PC-3 (cell line): ENCODE measurements around the gene PKIG. TPM values are rescaled to one million over a fixed set of nuclear protein-coding genes. Genes with fewer than 3 reads are reported as not detected.

Experiments used
- ATAC-seq: fragments of 200-7000 bp; cut with Tn5 transposase; 2 replicates; pipeline ENCODE4 v1.9.1; 2020; ENCODE audit warnings: mild to moderate bottlenecking, moderate library complexity
- BruUV-seq: library from RNA; stranded (reverse); fragments of 400-500 nt; replicated peaks from 2 replicates; lab custom pipeline; 2021; lab: Mats Ljungman, UMichigan
- CTCF ChIA-PET: fragments of 300-600 bp; sonication (Branson Sonifier 250); formaldehyde crosslinking; loops from one replicate; lab custom pipeline; 2022; ENCODE audit warnings: antibody characterized with exemption; lab: Charles Lee
- POLR2A ChIA-PET: fragments of 300-600 bp; sonication (Branson Sonifier 250); formaldehyde crosslinking; loops from one replicate; lab custom pipeline; 2022; ENCODE audit warnings: antibody characterized with exemption; ENCODE audit not compliant: unreplicated experiment; lab: Charles Lee
- DNase-seq: peaks from one replicate; pipeline ENCODE4 v3.0.0-alpha.2; 2015
- H2AFZ ChIP-seq: fragments of 300-600 bp; sonication (generic); 2 replicates; pipeline ENCODE4 v1.6.0; 2016; ENCODE audit warnings: antibody characterized with exemption, low read length
- H3F3A ChIP-seq: fragments of 300-600 bp; sonication (generic); one replicate; pipeline ENCODE4 v1.6.0; 2017; ENCODE audit warnings: antibody characterized with exemption, low read length, control low read depth, mild to moderate bottlenecking; ENCODE audit not compliant: unreplicated experiment
- H3K27ac ChIP-seq: fragments of 300-600 bp; sonication (generic); 2 replicates; pipeline ENCODE4 v1.5.1; 2016; ENCODE audit warnings: mild to moderate bottlenecking, low read length
- H3K27me3 ChIP-seq: fragments of 300-600 bp; sonication (generic); 2 replicates; pipeline ENCODE4 v1.6.1; 2016; ENCODE audit warnings: low read length, mixed read lengths
- H3K36me3 ChIP-seq: fragments of 300-600 bp; sonication (generic); 2 replicates; pipeline ENCODE4 v1.6.1; 2016; ENCODE audit warnings: low read depth, mixed run types, low read length, mixed read lengths
- H3K4me1 ChIP-seq: fragments of 300-600 bp; sonication (generic); 2 replicates; pipeline ENCODE4 v1.5.1; 2016; ENCODE audit warnings: low read length; ENCODE audit not compliant: insufficient read depth
- H3K4me2 ChIP-seq: fragments of 300-600 bp; sonication (generic); 2 replicates; pipeline ENCODE4 v1.6.0; 2016; ENCODE audit warnings: low read length
- H3K4me3 ChIP-seq: fragments of 300-600 bp; sonication (generic); 2 replicates; pipeline ENCODE4 v1.5.1; 2016; ENCODE audit warnings: mild to moderate bottlenecking, low read length, mixed read lengths
- H3K79me2 ChIP-seq: fragments of 300-600 bp; sonication (generic); 2 replicates; pipeline ENCODE4 v1.6.1; 2017; ENCODE audit warnings: low read length, mixed read lengths
- H3K9ac ChIP-seq: fragments of 300-600 bp; sonication (generic); 2 replicates; pipeline ENCODE4 v1.6.0; 2016; ENCODE audit warnings: mild to moderate bottlenecking, low read length
- H3K9me2 ChIP-seq: fragments of 300-600 bp; sonication (generic); replicated peaks from 2 replicates; pipeline ENCODE4 v1.6.1; 2016; ENCODE audit warnings: mixed run types, low read length, mixed read lengths
- H3K9me3 ChIP-seq: fragments of 300-600 bp; sonication (generic); 2 replicates; pipeline ENCODE4 v1.6.1; 2016; ENCODE audit warnings: low read length, mixed read lengths
- H4K20me1 ChIP-seq: fragments of 300-600 bp; sonication (generic); 2 replicates; pipeline ENCODE4 v1.6.1; 2016; ENCODE audit warnings: low read length, mixed read lengths
- CTCF ChIP-seq: fragments of 300-600 bp; sonication (generic); conservative IDR thresholded peaks from 2 replicates; pipeline ENCODE4 v1.5.1; 2017; ENCODE audit warnings: antibody characterized with exemption, low read depth, mild to moderate bottlenecking, low read length
- EZH2 ChIP-seq: fragments of 300-600 bp; sonication (generic); IDR thresholded peaks from one replicate; pipeline ENCODE4 v1.6.1; 2017; ENCODE audit warnings: antibody characterized with exemption, mild to moderate bottlenecking, low read length; ENCODE audit not compliant: unreplicated experiment
- EZH2phosphoT487 ChIP-seq: fragments of 300-600 bp; sonication (generic); IDR thresholded peaks from 2 replicates; pipeline ENCODE4 v1.6.1; 2018; ENCODE audit warnings: mild to moderate bottlenecking, antibody characterized with exemption, low read length, borderline replicate concordance
- intact Hi-C: fragments of 100-400 bp; cut with micrococcal nuclease; formaldehyde crosslinking; loops from 2 replicates; pipeline ENCODE4 v1.9.0; 2023
- total RNA-seq: library from RNA; depleted of rRNA; stranded (reverse); fragments of >200 nt; gene quantifications from 2 replicates; pipeline ENCODE4 v1.2.3, GENCODE V29; 2014

The PKIG gene
- total RNA-seq, 1 experiment from 2014 or later, result 47.5 TPM

GRCh38 chr20:44584162-44584561, 1.8 kb downstream of the PKIG start:
- Histone ChIP-seq H3K9me3 (no peaks in the 10 kb centered on the region), H3K9me2 (no peaks in the 10 kb centered on the region), H2AFZ (no peak overlapping the region), H3K4me2 (no peak overlapping the region), H3K9ac (no peak overlapping the region), H4K20me1 (no peaks in the 10 kb centered on the region), H3F3A (no peaks in the 10 kb centered on the region), H3K4me1 (peaks cover 15% of the 10 kb centered on the region), H3K36me3 (no peaks in the 10 kb centered on the region), H3K27ac (no peak overlapping the region), H3K4me3 (no peak overlapping the region), H3K27me3 (no peaks in the 10 kb centered on the region), H3K79me2 (no peaks in the 10 kb centered on the region)
- DNase-seq (no peak), ATAC-seq (no peak)
- TF ChIP-seq EZH2phosphoT487 (no peak), EZH2 (no peak), CTCF (no peak)
- ChIA-PET POLR2A (no interaction called here), CTCF (no interaction called here)
- no TSS peak for BruUV-seq
- intact Hi-C loops, result no loop called here

GRCh38 chr20:44585057-44585963, 2.9 kb downstream of the PKIG start:
- peaks cover 15% of the 10 kb centered on the region for H3K4me1 ChIP-seq
- H3K79me2 ChIP-seq, result no peaks in the 10 kb centered on the region
- BruUV-seq, result no TSS peak
- H2AFZ ChIP-seq, result no peak overlapping the region
- H3K36me3 ChIP-seq, result no peaks in the 10 kb centered on the region
- no peak overlapping the region for H3K9ac ChIP-seq
- ATAC-seq, result no peak
- H3K9me2 ChIP-seq, result no peaks in the 10 kb centered on the region
- H3K27ac ChIP-seq, result no peak overlapping the region
- H4K20me1 ChIP-seq, result no peaks in the 10 kb centered on the region
- POLR2A ChIA-PET, result no interaction called here
- no peaks in the 10 kb centered on the region for H3K27me3 ChIP-seq
- H3K4me3 ChIP-seq, result no peak overlapping the region
- H3K4me2 ChIP-seq, result no peak overlapping the region
- TF ChIP-seq EZH2, result no peak
- no peak for TF ChIP-seq CTCF
- no peak for TF ChIP-seq EZH2phosphoT487
- H3F3A ChIP-seq, result no peaks in the 10 kb centered on the region
- DNase-seq, result no peak
- CTCF ChIA-PET, result no interaction called here
- intact Hi-C loops, result no loop called here
- no peaks in the 10 kb centered on the region for H3K9me3 ChIP-seq
